ENCODE data around the gene PAM. TPM values are rescaled to one million over a fixed set of nuclear protein-coding genes. Genes with fewer than 3 reads are reported as not detected.

Gene PAM
- 100 to 1,000 TPM; 102 to 210 (median 172) TPM for total RNA-seq

DNA sequence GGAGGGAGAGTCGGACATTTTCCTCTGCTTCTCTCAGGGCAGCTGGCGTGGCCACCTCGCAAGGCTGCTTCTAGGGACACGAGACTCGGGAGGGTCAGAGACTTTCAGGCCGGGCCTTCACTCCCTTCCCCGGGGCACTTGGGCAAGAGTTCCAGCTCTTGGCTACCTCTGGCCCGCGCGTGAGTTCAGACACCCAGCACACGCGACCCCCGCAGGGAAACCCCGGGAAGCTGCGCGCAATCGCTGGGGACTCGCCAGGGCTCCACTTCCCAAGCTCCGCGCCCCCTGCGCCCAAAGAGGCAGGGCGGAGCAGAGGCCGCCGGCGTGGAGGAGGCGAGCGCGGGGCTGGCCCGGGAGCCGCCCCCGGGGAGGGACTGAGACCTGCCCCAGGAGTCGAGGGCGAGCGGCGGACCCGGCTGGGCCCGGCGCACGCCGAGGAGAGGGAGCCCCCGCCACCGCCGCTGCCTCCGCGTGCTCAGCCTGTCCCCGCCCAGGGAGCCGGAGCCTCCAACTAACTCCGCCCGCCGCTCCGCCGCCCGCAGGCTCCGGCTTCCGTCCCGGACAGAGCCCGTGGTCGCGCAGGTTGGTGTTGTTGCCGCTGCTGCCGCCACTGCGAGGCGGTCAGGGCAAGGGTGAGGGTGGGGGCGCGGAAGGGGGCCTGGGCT, at the start of gene PAM:
Gene PAM, plus strand, starts transcription at position 539 of the 665 bp plus-strand sequence. CDS start 110,891 bp downstream, outside the sequence.
- in situ Hi-C loops (cut with MboI; ENCODE audit: low sequenced_read_pairs in 4 of 4) = no loop called here

DNA sequence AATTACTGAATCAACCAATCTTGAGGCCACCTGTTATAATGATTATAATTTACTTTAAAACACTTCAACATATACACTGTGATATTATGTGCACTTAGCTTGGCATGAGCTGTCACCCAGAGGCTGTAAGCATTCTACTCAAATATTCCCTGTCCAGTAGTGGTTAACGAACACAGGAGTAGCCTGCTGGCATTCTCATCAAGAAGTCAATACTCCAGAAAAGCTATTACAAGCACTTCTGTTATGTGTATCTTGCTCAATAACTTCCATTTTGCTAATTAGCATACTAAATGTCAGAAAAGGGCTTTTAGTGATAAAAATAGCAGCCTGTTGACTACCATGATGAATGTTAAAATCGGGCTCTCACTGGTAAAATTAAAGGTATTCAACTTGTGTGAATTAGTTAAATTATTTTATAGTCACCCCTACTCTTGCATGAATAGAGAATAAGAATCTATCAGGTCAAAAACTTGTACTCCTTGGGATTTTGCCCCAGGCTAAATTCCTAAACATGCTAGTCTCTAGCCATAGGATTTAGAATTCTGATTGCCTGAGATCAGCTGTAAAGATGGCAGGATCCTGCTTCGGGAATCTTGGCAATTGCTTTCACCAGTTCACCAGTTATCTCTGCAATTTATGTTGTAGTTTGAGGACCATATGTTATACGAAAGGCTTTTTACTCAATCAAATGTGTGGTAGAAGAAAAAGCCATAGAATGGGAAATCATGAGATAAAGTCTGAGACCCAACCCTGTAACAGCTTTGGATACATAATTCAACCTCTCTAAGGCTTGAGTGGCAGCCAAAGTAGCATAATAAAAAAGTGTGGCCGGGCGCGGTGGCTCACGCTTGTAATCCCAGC, 43.4 kb upstream of the PAM start:
- intact Hi-C loops (cut with DNase I; ENCODE audit: low total_unique reads) (no loop called here), in situ Hi-C loops (cut with MboI; ENCODE audit: low sequenced_read_pairs in 4 of 4) (no loop called here)
- Histone ChIP-seq H3K27me3 (no peaks in the 10 kb centered on the region), H3K36me3 (no peaks in the 10 kb centered on the region), H3K4me1 (no peaks in the 10 kb centered on the region), H3K9me3 (no peaks in the 10 kb centered on the region), H3K4me3 (no peak overlapping the region), H3K27ac (no peak overlapping the region)
- TF ChIP-seq, protein P1, sequence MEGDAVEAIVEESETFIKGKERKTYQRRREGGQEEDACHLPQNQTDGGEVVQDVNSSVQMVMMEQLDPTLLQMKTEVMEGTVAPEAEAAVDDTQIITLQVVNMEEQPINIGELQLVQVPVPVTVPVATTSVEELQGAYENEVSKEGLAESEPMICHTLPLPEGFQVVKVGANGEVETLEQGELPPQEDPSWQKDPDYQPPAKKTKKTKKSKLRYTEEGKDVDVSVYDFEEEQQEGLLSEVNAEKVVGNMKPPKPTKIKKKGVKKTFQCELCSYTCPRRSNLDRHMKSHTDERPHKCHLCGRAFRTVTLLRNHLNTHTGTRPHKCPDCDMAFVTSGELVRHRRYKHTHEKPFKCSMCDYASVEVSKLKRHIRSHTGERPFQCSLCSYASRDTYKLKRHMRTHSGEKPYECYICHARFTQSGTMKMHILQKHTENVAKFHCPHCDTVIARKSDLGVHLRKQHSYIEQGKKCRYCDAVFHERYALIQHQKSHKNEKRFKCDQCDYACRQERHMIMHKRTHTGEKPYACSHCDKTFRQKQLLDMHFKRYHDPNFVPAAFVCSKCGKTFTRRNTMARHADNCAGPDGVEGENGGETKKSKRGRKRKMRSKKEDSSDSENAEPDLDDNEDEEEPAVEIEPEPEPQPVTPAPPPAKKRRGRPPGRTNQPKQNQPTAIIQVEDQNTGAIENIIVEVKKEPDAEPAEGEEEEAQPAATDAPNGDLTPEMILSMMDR (IDR thresholded peaks at IDR 0.05 in 4 of 5, conservative IDR thresholded peaks at IDR 0.05 in 1 of 5) = no peak
- TF ChIP-seq POLR2A (IDR thresholded peaks at IDR 0.05) = no peak
- ATAC-seq (no peak), DNase-seq (no peak)

More for the DNA sequence above, at the start of gene PAM:
- H3K4me1 ChIP-seq = peaks cover 36% of the 10 kb centered on the region in 2 donors
- peak within 1 kb of the TSS; percentile 88 to 97 (median 92) for H3K27ac ChIP-seq
- intact Hi-C loops (cut with DNase I; ENCODE audit: low total_unique reads) = loop anchor here (1.0 to 10.0 kb wide), 4 partner anchors 37 to 510 kb away; partner anchors contain the start of genes GIN1 and PPIP5K2
- DNase-seq = peak; percentile 68 to 71
- H3K4me3 ChIP-seq = peak within 1 kb of the TSS; percentile 63 to 97 (median 88)
- no peaks in the 10 kb centered on the region for H3K36me3 ChIP-seq
- H3K9me3 ChIP-seq = no peaks in the 10 kb centered on the region
- ATAC-seq = peak; percentile 57 to 61
- TF ChIP-seq POLR2A (IDR thresholded peaks at IDR 0.05) = peak; percentile 66 to 77
- TF ChIP-seq, protein P1 (IDR thresholded peaks at IDR 0.05 in 4 of 5, conservative IDR thresholded peaks at IDR 0.05 in 1 of 5) = no peak
- H3K27me3 ChIP-seq = no peaks in the 10 kb centered on the region

DNA sequence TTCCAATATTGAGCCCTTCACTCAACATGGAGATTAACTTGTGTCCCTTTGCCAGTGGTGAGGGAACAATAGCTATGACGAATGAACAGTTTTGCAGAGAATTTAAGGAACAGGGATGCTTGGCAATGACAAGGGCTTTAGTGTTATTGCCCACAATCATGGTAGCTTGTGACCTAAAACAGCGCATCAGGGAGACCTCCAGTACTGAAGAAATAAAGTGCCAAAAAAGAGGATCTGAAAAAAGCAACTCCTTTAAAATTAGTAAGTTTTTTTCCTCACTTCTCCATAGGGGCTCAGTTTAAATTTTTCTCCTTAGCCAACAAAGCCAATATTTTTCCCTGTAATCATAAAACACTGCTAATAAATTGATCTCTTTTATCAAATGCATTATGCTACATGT, 41.8 kb upstream of the PAM start:
- H3K4me1 ChIP-seq = no peaks in the 10 kb centered on the region
- H3K27me3 ChIP-seq = no peaks in the 10 kb centered on the region
- TF ChIP-seq POLR2A (IDR thresholded peaks at IDR 0.05) = no peak
- TF ChIP-seq, protein P1 (IDR thresholded peaks at IDR 0.05 in 4 of 5, conservative IDR thresholded peaks at IDR 0.05 in 1 of 5) = no peak
- in situ Hi-C loops (cut with MboI; ENCODE audit: low sequenced_read_pairs in 4 of 4) (no loop called here), intact Hi-C loops (cut with DNase I; ENCODE audit: low total_unique reads) (no loop called here)
- no peak overlapping the region for H3K4me3 ChIP-seq
- DNase-seq = no peak
- no peaks in the 10 kb centered on the region for H3K9me3 ChIP-seq
- H3K27ac ChIP-seq = no peak overlapping the region
- ATAC-seq = no peak
- no peaks in the 10 kb centered on the region for H3K36me3 ChIP-seq

DNA sequence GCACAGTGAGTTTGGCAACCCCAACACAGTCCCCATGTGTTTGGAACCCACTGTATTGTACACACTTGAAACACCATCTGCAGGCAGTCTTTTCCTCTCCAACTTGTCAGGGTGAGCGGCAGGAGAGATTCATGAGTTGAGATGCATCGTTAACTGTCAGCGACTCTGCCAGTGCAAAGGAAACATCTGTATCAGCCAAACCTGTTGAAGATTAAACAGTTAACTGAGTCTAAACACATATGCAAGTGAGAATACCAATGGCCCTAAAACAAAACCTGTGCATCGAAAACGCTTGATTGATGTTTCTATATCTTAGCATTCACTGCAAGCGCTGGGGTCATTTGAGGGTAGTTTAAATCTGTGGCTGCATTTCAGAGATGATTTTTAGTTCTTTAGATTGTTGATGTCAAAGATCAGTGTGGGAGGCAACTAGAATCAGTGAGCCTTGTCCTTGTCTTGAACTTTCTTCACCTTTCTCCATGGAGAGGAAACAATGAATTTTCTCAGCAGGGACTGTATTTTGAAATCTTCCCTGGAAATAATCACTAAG, 41.3 kb upstream of the PAM start:
- no peak overlapping the region for H3K27ac ChIP-seq
- TF ChIP-seq, protein P1 (IDR thresholded peaks at IDR 0.05 in 4 of 5, conservative IDR thresholded peaks at IDR 0.05 in 1 of 5) = no peak
- TF ChIP-seq POLR2A (IDR thresholded peaks at IDR 0.05) = no peak
- no peaks in the 10 kb centered on the region for H3K36me3 ChIP-seq
- no peaks in the 10 kb centered on the region for H3K27me3 ChIP-seq
- no peak overlapping the region for H3K4me3 ChIP-seq
- no peak for DNase-seq
- H3K4me1 ChIP-seq = no peaks in the 10 kb centered on the region
- no peak for ATAC-seq
- H3K9me3 ChIP-seq = no peaks in the 10 kb centered on the region
- intact Hi-C loops (cut with DNase I; ENCODE audit: low total_unique reads) (no loop called here), in situ Hi-C loops (cut with MboI; ENCODE audit: low sequenced_read_pairs in 4 of 4) (no loop called here)
